Vagina (tissue), 2 donors: ENCODE results near the gene TTLL11.

Source experiments
- CTCF ChIP-seq, 3 experiments: fragments of 450-650 bp in 2 of 3; fragments of 200-600 bp in 1 of 3; sonication (generic) in 1 of 3; IDR thresholded peaks; one replicate each; pipeline ENCODE4 v1.5.1; 2017 to 2019; ENCODE audit warnings: antibody characterized with exemption in 3 of 3, mild to moderate bottlenecking in 2 of 3, moderate library complexity in 2 of 3
- POLR2AphosphoS5 ChIP-seq, 2 donors: sonication (generic); formaldehyde crosslinking; IDR thresholded peaks; one replicate each; pipeline ENCODE4 v1.9.0; 2017; ENCODE audit warnings: antibody characterized with exemption in 2 of 2, mild to moderate bottlenecking in 2 of 2, low read depth in 1 of 2; ENCODE audit not compliant: insufficient read depth in 1 of 2

GRCh38 chr9:121924700-121925099 is 168.4 kb downstream of the TTLL11 start:
- TF ChIP-seq CTCF (IDR thresholded peaks at IDR 0.05): no peak
- no peak for TF ChIP-seq POLR2AphosphoS5 (IDR thresholded peaks at IDR 0.05; ENCODE audit: insufficient read depth in 1 of 2, low read depth in 1 of 2)
